Trophoblast cell (in vitro differentiated cells and primary cell): Measurements from ENCODE around the gene NLGN2.

Experiments used
- DNase-seq, 2 donors: peaks; one replicate each; pipeline ENCODE4 v3.0.0-alpha.2; 2016
- H2AFZ ChIP-seq: 2 replicates; pipeline ENCODE4 v1.6.1; 2013; ENCODE audit warnings: low read length, moderate library complexity, mild to moderate bottlenecking; ENCODE audit not compliant: insufficient read depth, poor library complexity
- H2AK5ac ChIP-seq: 2 replicates; pipeline ENCODE4 v1.6.1; 2013; ENCODE audit warnings: mild to moderate bottlenecking, low read length
- H2BK120ac ChIP-seq: 2 replicates; pipeline ENCODE4 v1.6.1; 2013; ENCODE audit warnings: low read length, mild to moderate bottlenecking, moderate library complexity; ENCODE audit not compliant: insufficient read depth, poor library complexity
- H2BK12ac ChIP-seq: 2 replicates; pipeline ENCODE4 v1.6.1; 2013; ENCODE audit warnings: mild to moderate bottlenecking, low read length, moderate library complexity
- H2BK5ac ChIP-seq: 2 replicates; pipeline ENCODE4 v1.6.1; 2013; ENCODE audit warnings: low read length, low read depth, moderate library complexity, mild to moderate bottlenecking; ENCODE audit not compliant: poor library complexity
- H3K14ac ChIP-seq: 2 replicates; pipeline ENCODE4 v1.6.1; 2013; ENCODE audit warnings: mild to moderate bottlenecking, low read length
- H3K18ac ChIP-seq: 2 replicates; pipeline ENCODE4 v1.6.1; 2013; ENCODE audit warnings: mild to moderate bottlenecking, low read length
- H3K23ac ChIP-seq: 2 replicates; pipeline ENCODE4 v1.6.1; 2013; ENCODE audit warnings: low read length
- H3K27ac ChIP-seq: 2 replicates; pipeline ENCODE4 v1.5.1; 2013; ENCODE audit warnings: low read depth, mild to moderate bottlenecking, inconsistent platforms, low read length, moderate library complexity
- H3K27me3 ChIP-seq: 2 replicates; pipeline ENCODE4 v1.6.1; 2013; ENCODE audit warnings: inconsistent platforms, mild to moderate bottlenecking, low read length, moderate library complexity; ENCODE audit not compliant: insufficient read depth
- H3K36me3 ChIP-seq, 2 experiments: 1 replicate in 1 of 2; 2 replicates in 1 of 2; pipeline ENCODE4 v1.6.1; 2013; ENCODE audit warnings: low read length in 2 of 2, mild to moderate bottlenecking in 2 of 2, moderate library complexity in 1 of 2; ENCODE audit not compliant: insufficient read depth in 2 of 2, control insufficient read depth in 1 of 2
- H3K4ac ChIP-seq: 2 replicates; pipeline ENCODE4 v1.6.1; 2013; ENCODE audit warnings: low read depth, mild to moderate bottlenecking, low read length, moderate library complexity
- H3K4me1 ChIP-seq, 2 experiments: 1 replicate in 1 of 2; 2 replicates in 1 of 2; pipeline ENCODE4 v1.6.1; 2013; ENCODE audit warnings: low read length in 2 of 2, mild to moderate bottlenecking in 2 of 2, moderate library complexity in 1 of 2; ENCODE audit not compliant: insufficient read depth in 2 of 2, control insufficient read depth in 1 of 2
- H3K4me2 ChIP-seq: 2 replicates; pipeline ENCODE4 v1.6.1; 2013; ENCODE audit warnings: inconsistent platforms, mild to moderate bottlenecking, low read length, moderate library complexity
- H3K4me3 ChIP-seq: 2 replicates; pipeline ENCODE4 v1.5.1; 2013; ENCODE audit warnings: mild to moderate bottlenecking, low read depth, low read length, inconsistent platforms
- H3K79me1 ChIP-seq: one replicate; pipeline ENCODE4 v1.6.1; 2013; ENCODE audit warnings: low read length
- H3K79me2 ChIP-seq: 2 replicates; pipeline ENCODE4 v1.6.1; 2013; ENCODE audit warnings: low read length, mild to moderate bottlenecking; ENCODE audit not compliant: control insufficient read depth, insufficient read depth, poor library complexity
- H3K9ac ChIP-seq: 2 replicates; pipeline ENCODE4 v1.6.1; 2013; ENCODE audit warnings: mild to moderate bottlenecking, low read length
- H3K9me3 ChIP-seq: 2 replicates; pipeline ENCODE4 v1.6.1; 2013; ENCODE audit warnings: low read depth, mild to moderate bottlenecking, control low read depth, inconsistent platforms, low read length; ENCODE audit not compliant: insufficient read depth
- H4K12ac ChIP-seq: 2 replicates; pipeline ENCODE4 v1.6.1; 2013; ENCODE audit warnings: low read depth, mild to moderate bottlenecking, low read length, moderate library complexity
- H4K8ac ChIP-seq: 2 replicates; pipeline ENCODE4 v1.6.1; 2013; ENCODE audit warnings: low read depth, mild to moderate bottlenecking, low read length, moderate library complexity
- H4K91ac ChIP-seq: one replicate; pipeline ENCODE4 v1.6.1; 2013; ENCODE audit warnings: low read depth, mild to moderate bottlenecking, low read length, moderate library complexity
- WGBS: extraction: QIAGEN DNeasy Blood & Tissue Kit; methylation state at CpG from one replicate; pipeline ENCODE4 v1.1.7; 2013; ENCODE audit warnings: missing lambda C conversion rate; ENCODE audit not compliant: insufficient read length, insufficient coverage; ENCODE audit errors: extremely low coverage; 5-methylcytosine and 5-hydroxymethylcytosine counted together

NLGN2 gene

GRCh38 chr17:7414837-7415236 lies 7.2 kb downstream of the NLGN2 start:
- Histone ChIP-seq H3K18ac (no peak overlapping the region), H3K4me1 (peaks cover 0 to under 1% of the 10 kb centered on the region in 2 experiments), H3K4me3 (no peak overlapping the region), H3K4me2 (no peak overlapping the region), H2BK120ac (no peak overlapping the region), H2AFZ (no peak overlapping the region), H3K79me1 (no peaks in the 10 kb centered on the region), H3K23ac (no peak overlapping the region), H4K12ac (no peak overlapping the region), H3K36me3 (peaks cover 23 to 35% of the 10 kb centered on the region in 2 experiments), H2BK5ac (no peak overlapping the region), H4K91ac (no peak overlapping the region), H3K4ac (no peak overlapping the region), H3K14ac (no peak overlapping the region), H2BK12ac (no peak overlapping the region), H3K27me3 (no peaks in the 10 kb centered on the region), H2AK5ac (no peak overlapping the region), H4K8ac (no peak overlapping the region), H3K27ac (no peak overlapping the region), H3K9ac (no peak overlapping the region), H3K79me2 (no peaks in the 10 kb centered on the region), H3K9me3 (no peaks in the 10 kb centered on the region)
- no CpG with 5 or more reads among the region's 14 CpGs for WGBS
- DNase-seq: no peak

DNA sequence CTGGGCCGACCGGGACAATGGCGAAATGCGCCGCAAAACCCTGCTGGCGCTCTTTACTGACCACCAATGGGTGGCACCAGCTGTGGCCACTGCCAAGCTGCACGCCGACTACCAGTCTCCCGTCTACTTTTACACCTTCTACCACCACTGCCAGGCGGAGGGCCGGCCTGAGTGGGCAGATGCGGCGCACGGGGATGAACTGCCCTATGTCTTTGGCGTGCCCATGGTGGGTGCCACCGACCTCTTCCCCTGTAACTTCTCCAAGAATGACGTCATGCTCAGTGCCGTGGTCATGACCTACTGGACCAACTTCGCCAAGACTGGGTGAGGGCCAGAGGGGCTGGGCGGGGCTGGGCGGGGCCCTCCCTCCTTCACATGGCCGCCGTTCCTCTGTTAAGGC lies 8.1 kb downstream of the NLGN2 start:
- peaks cover 22 to 29% of the 10 kb centered on the region in 2 experiments for H3K36me3 ChIP-seq
- no peak overlapping the region for H2BK120ac ChIP-seq
- DNase-seq: no peak
- H3K4me2 ChIP-seq: no peak overlapping the region
- no peak overlapping the region for H2AK5ac ChIP-seq
- H3K9ac ChIP-seq: no peak overlapping the region
- no peak overlapping the region for H2AFZ ChIP-seq
- H3K79me2 ChIP-seq: no peaks in the 10 kb centered on the region
- no peak overlapping the region for H3K27ac ChIP-seq
- H2BK5ac ChIP-seq: no peak overlapping the region
- no peaks in the 10 kb centered on the region for H3K9me3 ChIP-seq
- WGBS: no CpG with 5 or more reads among the region's 23 CpGs
- H3K4me1 ChIP-seq: peaks cover 0 to 2% of the 10 kb centered on the region in 2 experiments
- H3K23ac ChIP-seq: no peak overlapping the region
- no peak overlapping the region for H3K4ac ChIP-seq
- no peak overlapping the region for H4K12ac ChIP-seq
- H3K4me3 ChIP-seq: no peak overlapping the region
- H3K79me1 ChIP-seq: no peaks in the 10 kb centered on the region
- no peak overlapping the region for H4K8ac ChIP-seq
- no peak overlapping the region for H2BK12ac ChIP-seq
- H3K14ac ChIP-seq: no peak overlapping the region
- no peak overlapping the region for H3K18ac ChIP-seq
- H3K27me3 ChIP-seq: no peaks in the 10 kb centered on the region
- H4K91ac ChIP-seq: no peak overlapping the region

DNA sequence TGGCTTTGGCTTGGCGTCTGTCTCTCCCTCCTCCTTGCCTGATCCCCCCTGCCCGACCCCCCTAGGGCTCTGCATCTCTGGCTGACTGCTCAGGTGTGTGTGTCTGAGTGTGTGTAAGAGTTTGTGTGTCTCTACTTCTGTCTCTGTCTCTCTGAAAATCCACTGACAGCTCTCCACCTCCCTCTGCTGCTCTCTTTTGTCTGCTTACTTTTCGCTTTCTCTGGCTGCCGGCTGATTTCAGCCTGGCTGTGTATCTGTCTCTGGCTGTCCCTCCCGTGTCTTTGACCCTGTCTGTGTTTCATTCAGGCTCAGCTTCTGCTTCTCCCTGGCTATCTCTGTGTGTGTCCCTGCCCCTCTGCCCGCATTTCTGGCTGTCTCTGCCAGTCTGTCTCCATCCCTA lies 8.7 kb downstream of the NLGN2 start:
- Histone ChIP-seq H2AK5ac (no peak overlapping the region), H3K14ac (no peak overlapping the region), H3K4me2 (no peak overlapping the region), H2BK120ac (no peak overlapping the region), H2BK5ac (no peak overlapping the region), H3K36me3 (peaks cover 22 to 29% of the 10 kb centered on the region in 2 experiments), H3K79me1 (no peaks in the 10 kb centered on the region), H2AFZ (no peak overlapping the region), H3K9me3 (no peaks in the 10 kb centered on the region), H3K4me3 (no peak overlapping the region), H3K27ac (no peak overlapping the region), H3K4me1 (peaks cover 0 to 2% of the 10 kb centered on the region in 2 experiments), H3K79me2 (no peaks in the 10 kb centered on the region), H3K18ac (no peak overlapping the region), H3K27me3 (no peaks in the 10 kb centered on the region), H3K9ac (no peak overlapping the region), H4K91ac (no peak overlapping the region), H3K4ac (no peak overlapping the region), H3K23ac (no peak overlapping the region), H2BK12ac (no peak overlapping the region), H4K12ac (no peak overlapping the region), H4K8ac (no peak overlapping the region)
- DNase-seq: peak in 1 of 2 donors; percentile 32
- no CpG with 5 or more reads among the region's 6 CpGs for WGBS

- no peak overlapping the region for H4K12ac ChIP-seq
- H3K79me2 ChIP-seq: no peaks in the 10 kb centered on the region
- no peak overlapping the region for H4K91ac ChIP-seq
- H3K4me2 ChIP-seq: no peak overlapping the region
- no peak overlapping the region for H3K4me3 ChIP-seq
- no peak overlapping the region for H2AK5ac ChIP-seq
- no peak overlapping the region for H2BK5ac ChIP-seq
- no peak overlapping the region for H2AFZ ChIP-seq
- no peak overlapping the region for H3K4ac ChIP-seq
- no peak for DNase-seq
- H3K18ac ChIP-seq: no peak overlapping the region
- H3K23ac ChIP-seq: no peak overlapping the region
- H3K4me1 ChIP-seq: peaks cover 0 to 2% of the 10 kb centered on the region in 2 experiments
- H2BK120ac ChIP-seq: no peak overlapping the region
- no peaks in the 10 kb centered on the region for H3K79me1 ChIP-seq
- H3K27ac ChIP-seq: no peak overlapping the region
- no peak overlapping the region for H3K14ac ChIP-seq
- no peaks in the 10 kb centered on the region for H3K9me3 ChIP-seq
- H4K8ac ChIP-seq: no peak overlapping the region
- no peak overlapping the region for H2BK12ac ChIP-seq
- no peaks in the 10 kb centered on the region for H3K27me3 ChIP-seq
- no CpG with 5 or more reads among the region's 54 CpGs for WGBS
- H3K36me3 ChIP-seq: peaks cover 22 to 29% of the 10 kb centered on the region in 2 experiments
- H3K9ac ChIP-seq: no peak overlapping the region
These were observed 9.5 kb downstream of the NLGN2 start for GRCh38 chr17:7417056-7417655.
